Body of pancreas (tissue), 4 donors: ENCODE data around the gene CRNN. TPM values are rescaled to one million over a fixed set of nuclear protein-coding genes. Genes with fewer than 3 reads are reported as not detected.

Experiments
- ATAC-seq: fragments of 150-250 bp; one replicate; pipeline ENCODE4 v1.9.1; 2016
- DNase-seq, 4 donors: peaks; one replicate each; pipeline ENCODE4 v3.0.0-alpha.2; 2019
- H3K27ac ChIP-seq, 4 donors: fragments of 200-600 bp; sonication (generic); 1 replicate in 3 of 4; 2 replicates in 1 of 4; pipeline versions ENCODE4 v1.5.1 to v1.6.1; 2016 to 2019; ENCODE audit warnings: mild to moderate bottlenecking in 1 of 4, mixed read lengths in 1 of 4, moderate library complexity in 1 of 4
- H3K27me3 ChIP-seq, 2 donors: fragments of 200-600 bp; sonication (generic); one replicate each; pipeline ENCODE4 v1.6.0; 2016; ENCODE audit warnings: mild to moderate bottlenecking in 1 of 2
- H3K36me3 ChIP-seq, 2 donors: fragments of 200-600 bp; sonication (generic); replicated peaks in 1 of 2; 2 replicates each; pipeline ENCODE4 v1.5.1; 2016; ENCODE audit warnings: low read depth in 2 of 2; ENCODE audit not compliant: insufficient read depth in 1 of 2
- H3K4me1 ChIP-seq: fragments of 200-600 bp; sonication (generic); one replicate; pipeline ENCODE4 v1.6.0; 2016
- H3K4me3 ChIP-seq, 2 donors: fragments of 200-600 bp; sonication (generic); 1 replicate in 1 of 2; 2 replicates in 1 of 2; pipeline ENCODE4 v1.5.1; 2016 to 2019
- H3K9me3 ChIP-seq, 3 donors: fragments of 200-600 bp; sonication (generic); 1 replicate in 2 of 3; 2 replicates in 1 of 3; pipeline ENCODE4 v1.5.1; 2016
- CTCF ChIP-seq, 7 experiments: fragments of 450-650 bp in 4 of 7; fragments of 200-600 bp in 3 of 7; sonication (generic) in 3 of 7; IDR thresholded peaks; one replicate each; pipeline ENCODE4 v1.5.1; 2016 to 2019; ENCODE audit warnings: antibody characterized with exemption in 7 of 7
- POLR2A ChIP-seq, 3 donors: fragments of 450-650 bp; IDR thresholded peaks; one replicate each; pipeline ENCODE4 v1.6.1; 2016; ENCODE audit warnings: antibody characterized with exemption in 3 of 3, mild to moderate bottlenecking in 2 of 3
- WGBS, 2 donors: methylation state at CpG; one replicate each; pipeline ENCODE4 v1.1.5; 2017; 5-methylcytosine and 5-hydroxymethylcytosine counted together
- intact Hi-C: fragments of 100-400 bp; cut with DNase I; formaldehyde crosslinking; loops from one replicate; pipeline ENCODE4 v1.15.1; 2023
- total RNA-seq, 2 donors: library from RNA; depleted of rRNA; stranded (reverse); fragments of >200 nt; gene quantifications; one replicate each; pipeline ENCODE4 v1.1.0, GENCODE V29; 2016

CRNN gene
- total RNA-seq, 2 donors from 2014 or later = not detected

DNA sequence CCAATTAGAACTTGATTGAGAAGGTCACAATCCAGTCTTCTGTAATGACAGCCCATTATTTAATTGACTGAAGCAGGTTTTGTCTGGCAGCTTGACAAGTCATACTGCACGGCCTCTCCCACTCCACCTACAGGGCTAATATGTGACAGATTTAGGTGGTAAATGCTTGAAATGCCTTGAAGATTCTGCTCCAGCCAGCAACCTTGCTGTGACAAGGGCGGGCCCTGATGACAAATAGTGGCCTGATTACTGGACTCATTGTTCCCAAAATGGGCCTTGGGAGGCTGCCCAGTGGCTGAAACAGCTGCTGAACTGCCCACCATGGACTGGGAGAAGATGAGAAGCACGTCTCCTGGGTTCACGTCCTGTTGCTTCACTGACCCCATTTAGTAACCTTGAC, 30.0 kb upstream of the CRNN start:
- DNase-seq (peak in 3 of 4 donors; percentile 44 to 63 (median 52)), ATAC-seq (peak; percentile 59)
- no peaks in the 10 kb centered on the region for H3K36me3 ChIP-seq

GRCh38 chr1:152442765-152443164, 28.7 kb upstream of the CRNN start:
- H3K4me3 ChIP-seq = no peak overlapping the region
- TF ChIP-seq CTCF (IDR thresholded peaks at IDR 0.05) = no peak
- no peak for TF ChIP-seq POLR2A (IDR thresholded peaks at IDR 0.05)
- intact Hi-C loops = loop anchor here (5.0 kb wide), 1 partner anchor 390 kb away; no protein-coding TSS in a partner anchor
- peaks cover 13% of the 10 kb centered on the region for H3K4me1 ChIP-seq
- 23 to 29% methylated on average over 3 of the region's 3 CpGs for WGBS, 2 donors
- ATAC-seq (no peak), DNase-seq (peak in 3 of 4 donors; percentile 14 to 48 (median 34))
- H3K36me3 ChIP-seq = no peaks in the 10 kb centered on the region
- no peaks in the 10 kb centered on the region for H3K9me3 ChIP-seq
- H3K27me3 ChIP-seq = no peaks in the 10 kb centered on the region
- H3K27ac ChIP-seq = peak overlapping the region in 2 of 4 donors; percentile 9 to 49

More for the DNA sequence above, 30.0 kb upstream of the CRNN start:
- TF ChIP-seq CTCF (IDR thresholded peaks at IDR 0.05) (peak in 3 of 7 experiments; percentile 8 to 24 (median 11)), POLR2A (IDR thresholded peaks at IDR 0.05) (no peak)
- H3K4me3 ChIP-seq = no peak overlapping the region
- intact Hi-C loops = loop anchor here (5.0 kb wide), 1 partner anchor 392 kb away; no protein-coding TSS in a partner anchor
- peak overlapping the region in 1 of 4 donors; percentile 49 for H3K27ac ChIP-seq
- H3K9me3 ChIP-seq = no peaks in the 10 kb centered on the region
- H3K4me1 ChIP-seq = peaks cover 13% of the 10 kb centered on the region
- H3K27me3 ChIP-seq = no peaks in the 10 kb centered on the region
- WGBS, 2 donors = 39% methylated on average over 3 to 4 of the region's 4 CpGs

DNA sequence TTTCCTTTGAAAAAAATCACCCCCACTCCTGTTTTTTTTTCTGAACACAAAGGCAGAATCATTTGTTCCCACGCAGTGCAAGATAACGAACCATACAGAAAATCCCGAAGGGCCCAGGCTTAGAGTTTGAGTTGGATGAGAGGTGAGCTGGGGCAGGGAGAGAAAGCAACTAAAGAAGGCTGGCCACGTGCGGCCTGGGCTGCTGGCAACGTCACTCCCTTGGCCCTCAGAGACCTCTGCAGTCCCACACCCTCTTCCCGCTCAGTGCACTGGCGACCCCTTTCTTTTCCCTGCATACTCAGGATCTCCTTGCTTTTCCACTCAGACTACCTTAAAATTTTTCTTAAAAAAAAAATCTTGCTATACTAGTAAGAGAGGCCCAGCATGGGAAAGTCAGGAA, 28.2 kb upstream of the CRNN start:
- no peak for DNase-seq
- no peak overlapping the region for H3K27ac ChIP-seq
- TF ChIP-seq POLR2A (IDR thresholded peaks at IDR 0.05) (no peak), CTCF (IDR thresholded peaks at IDR 0.05) (no peak)

DNA sequence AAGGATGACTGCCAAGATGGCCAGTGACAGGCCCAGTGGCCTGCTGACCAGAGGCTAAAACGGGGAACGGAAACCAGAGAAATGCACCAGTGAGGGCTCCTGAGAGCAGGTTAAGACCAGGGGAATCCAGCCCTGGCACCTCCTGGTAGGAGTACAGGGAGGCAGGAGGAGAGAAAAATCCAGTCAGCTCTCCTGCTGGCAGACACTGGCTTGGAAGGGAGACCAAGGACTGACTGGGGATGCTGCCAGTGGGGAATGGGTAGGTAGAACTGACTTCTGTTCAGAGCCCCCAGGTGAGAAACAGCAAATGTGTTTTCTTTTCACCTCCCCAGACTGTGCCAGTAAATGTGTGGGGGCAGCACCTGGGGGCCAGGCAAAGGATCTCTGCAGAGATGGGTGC, 27.7 kb upstream of the CRNN start:
- no peak overlapping the region for H3K4me3 ChIP-seq

More for the DNA sequence above, 28.2 kb upstream of the CRNN start:
- intact Hi-C loops = loop anchor here (5.0 kb wide), 1 partner anchor 390 kb away; no protein-coding TSS in a partner anchor
- 44 to 56% methylated on average over 8 of the region's 8 CpGs for WGBS, 2 donors
- H3K4me1 ChIP-seq = peaks cover 13% of the 10 kb centered on the region
- no peak for ATAC-seq
- H3K9me3 ChIP-seq = no peaks in the 10 kb centered on the region
- no peaks in the 10 kb centered on the region for H3K36me3 ChIP-seq
- no peak overlapping the region for H3K4me3 ChIP-seq
- H3K27me3 ChIP-seq = no peaks in the 10 kb centered on the region

More for the DNA sequence above, 27.7 kb upstream of the CRNN start:
- intact Hi-C loops = loop anchor here (5.0 kb wide), 1 partner anchor 389 kb away; no protein-coding TSS in a partner anchor
- 89% methylated on average over 2 of the region's 2 CpGs for WGBS, 2 donors
- TF ChIP-seq POLR2A (IDR thresholded peaks at IDR 0.05) (no peak), CTCF (IDR thresholded peaks at IDR 0.05) (no peak)
- H3K27ac ChIP-seq = no peak overlapping the region
- peaks cover 13% of the 10 kb centered on the region for H3K4me1 ChIP-seq
- ATAC-seq = no peak
- H3K27me3 ChIP-seq = no peaks in the 10 kb centered on the region
- H3K36me3 ChIP-seq = no peaks in the 10 kb centered on the region
- DNase-seq = no peak
- no peaks in the 10 kb centered on the region for H3K9me3 ChIP-seq
